ENCODE results near the gene GAS1. TPM values are rescaled to one million over a fixed set of nuclear protein-coding genes. Genes with fewer than 3 reads are reported as not detected.

The GAS1 gene
- total and polyA plus RNA-seq, 7 donors = 6.8 to 19.1 (median 13.0) TPM

DNA sequence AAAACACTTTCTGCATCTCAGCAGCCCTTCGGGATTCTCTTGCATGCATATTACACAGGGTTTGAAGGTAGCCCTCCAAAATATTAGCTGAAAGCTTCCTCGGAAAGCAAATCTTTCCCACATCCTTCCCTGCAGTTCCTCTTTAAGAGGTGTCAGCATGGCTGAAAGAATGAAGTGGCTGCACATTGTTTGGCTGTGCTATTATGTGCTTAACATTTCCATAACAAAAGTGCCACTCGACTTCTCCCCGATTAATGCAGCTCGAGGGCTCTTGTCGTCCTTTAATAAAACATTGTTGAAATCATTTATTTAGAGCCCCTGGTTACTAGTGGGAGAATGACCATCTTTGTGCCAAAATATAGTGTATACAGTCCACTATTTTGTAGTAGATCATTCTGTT, 6.5 kb downstream of the GAS1 start:
- intact Hi-C loops (cut with DNase I) = loop anchor here (10.0 kb wide), 2 partner anchors 384 to 506 kb away; no protein-coding TSS in a partner anchor
- WGBS, 3 donors = 44 to 49% (median 47%) methylated on average over 6 of the region's 6 CpGs
- Histone ChIP-seq H3K36me3 (ENCODE audit: insufficient read depth in 1 of 2, low read depth in 1 of 2) (no peaks in the 10 kb centered on the region), H3K4me1 (no peaks in the 10 kb centered on the region), H3K27me3 (ENCODE audit: insufficient read depth in 3 of 3, low read length in 2 of 3) (peaks cover 0 to 22% (median 2%) of the 10 kb centered on the region in 3 donors), H3K4me3 (no peak overlapping the region), H3K9me3 (no peaks in the 10 kb centered on the region), H3K27ac (no peak overlapping the region)
- TF ChIP-seq CTCF (IDR thresholded peaks at IDR 0.05) = no peak
- ATAC-seq (no peak), DNase-seq (no peak)

GRCh38 chr9:86939891-86940290, 7.4 kb downstream of the GAS1 start:
- Histone ChIP-seq H3K4me3 (no peak overlapping the region), H3K27ac (no peak overlapping the region), H3K36me3 (ENCODE audit: insufficient read depth in 1 of 2, low read depth in 1 of 2) (no peaks in the 10 kb centered on the region), H3K4me1 (no peaks in the 10 kb centered on the region), H3K9me3 (no peaks in the 10 kb centered on the region), H3K27me3 (ENCODE audit: insufficient read depth in 3 of 3, low read length in 2 of 3) (peaks cover 0 to 22% (median 2%) of the 10 kb centered on the region in 3 donors)
- 73 to 94% (median 93%) methylated on average over 1 of the region's 1 CpG for WGBS, 3 donors
- ATAC-seq (no peak), DNase-seq (no peak)
- intact Hi-C loops (cut with DNase I) = loop anchor here (10.0 kb wide), 2 partner anchors 385 to 505 kb away; no protein-coding TSS in a partner anchor
- no peak for TF ChIP-seq CTCF (IDR thresholded peaks at IDR 0.05)

- H3K4me1 ChIP-seq = no peaks in the 10 kb centered on the region
- no peak for TF ChIP-seq CTCF (IDR thresholded peaks at IDR 0.05)
- no peaks in the 10 kb centered on the region for H3K36me3 ChIP-seq (ENCODE audit: insufficient read depth in 1 of 2, low read depth in 1 of 2)
- H3K27ac ChIP-seq = no peak overlapping the region
- H3K4me3 ChIP-seq = no peak overlapping the region
- WGBS, 3 donors = 71 to 80% (median 73%) methylated on average over 5 of the region's 5 CpGs
- DNase-seq (no peak), ATAC-seq (no peak)
- intact Hi-C loops (cut with DNase I) = no loop called here
- peaks cover under 1% of the 10 kb centered on the region for H3K9me3 ChIP-seq
- peaks cover 0 to 19% (median 2%) of the 10 kb centered on the region in 3 donors for H3K27me3 ChIP-seq (ENCODE audit: insufficient read depth in 3 of 3, low read length in 2 of 3)
Measured at GRCh38 chr9:86939321-86939720, 8.0 kb downstream of the GAS1 start.

DNA sequence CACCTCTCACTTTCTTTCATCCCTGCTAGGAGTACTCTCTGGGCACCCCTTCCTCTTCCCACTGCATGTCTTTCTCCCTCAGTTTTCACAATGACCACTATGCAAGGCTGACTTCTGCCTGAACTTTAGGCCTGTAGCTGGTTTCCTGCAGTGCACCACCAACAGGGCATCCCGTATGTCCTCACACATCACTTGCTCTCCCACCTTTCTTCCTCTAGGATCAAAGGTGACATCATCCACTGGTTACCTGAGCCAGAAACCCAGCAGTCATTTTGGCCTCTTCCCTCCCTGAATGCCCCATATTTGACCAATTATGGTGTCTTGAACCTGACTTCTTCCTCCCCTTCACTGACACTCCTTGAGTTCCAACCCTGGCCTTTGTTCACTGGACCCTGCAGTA, 8.5 kb downstream of the GAS1 start:
- WGBS, 3 donors = 83 to 94% (median 85%) methylated on average over 1 of the region's 1 CpG
- Histone ChIP-seq H3K4me1 (no peaks in the 10 kb centered on the region), H3K36me3 (ENCODE audit: insufficient read depth in 1 of 2, low read depth in 1 of 2) (no peaks in the 10 kb centered on the region), H3K27ac (no peak overlapping the region), H3K27me3 (ENCODE audit: insufficient read depth in 3 of 3, low read length in 2 of 3) (peaks cover 0 to 13% (median 2%) of the 10 kb centered on the region in 3 donors), H3K4me3 (no peak overlapping the region), H3K9me3 (peaks cover 6% of the 10 kb centered on the region)
- DNase-seq (no peak), ATAC-seq (no peak)
- intact Hi-C loops (cut with DNase I) = no loop called here
- no peak for TF ChIP-seq CTCF (IDR thresholded peaks at IDR 0.05)

GRCh38 chr9:86926145-86926544, 21.2 kb downstream of the GAS1 start:
- Histone ChIP-seq H3K4me1 (no peaks in the 10 kb centered on the region), H3K27ac (no peak overlapping the region), H3K4me3 (no peak overlapping the region), H3K27me3 (ENCODE audit: insufficient read depth in 3 of 3, low read length in 2 of 3) (no peaks in the 10 kb centered on the region), H3K9me3 (peaks cover 3% of the 10 kb centered on the region), H3K36me3 (ENCODE audit: insufficient read depth in 1 of 2, low read depth in 1 of 2) (no peaks in the 10 kb centered on the region)
- DNase-seq (no peak), ATAC-seq (no peak)
- TF ChIP-seq CTCF (IDR thresholded peaks at IDR 0.05) = no peak
- intact Hi-C loops (cut with DNase I) = no loop called here
- WGBS, 3 donors = 92 to 96% (median 94%) methylated on average over 3 of the region's 3 CpGs

Measured in psoas muscle (tissue), 8 donors.